HG03520 (cell line): ENCODE data around the gene SYTL4.
A peak's percentile ranks its signal among the peaks of the same experiment; 100 is the strongest.

ENCODE experiments used
- ATAC-seq: cut with Tn5 transposase; IDR thresholded peaks from one replicate; pipeline ENCODE4 v1.9.1; 2021; ENCODE audit warnings: mild to moderate bottlenecking, moderate library complexity; ENCODE audit not compliant: unreplicated experiment

Gene SYTL4

GRCh38 chrX:100695991-100696390, 35.9 kb downstream of the SYTL4 start:
- no peak for ATAC-seq

GRCh38 chrX:100695302-100695701, 36.6 kb downstream of the SYTL4 start:
- no peak for ATAC-seq

GRCh38 chrX:100687546-100687945, 44.4 kb downstream of the SYTL4 start:
- peak; percentile 69 for ATAC-seq

- peak; percentile 32 for ATAC-seq
Measured at GRCh38 chrX:100687128-100687527, 44.8 kb downstream of the SYTL4 start.

GRCh38 chrX:100685997-100686305, 46.0 kb downstream of the SYTL4 start:
- no peak for ATAC-seq

GRCh38 chrX:100685284-100685996, 46.5 kb downstream of the SYTL4 start:
- peak; percentile 76 for ATAC-seq

- ATAC-seq = no peak
Measured at GRCh38 chrX:100682939-100683338, 49.0 kb downstream of the SYTL4 start.

- no peak for ATAC-seq
Measured at GRCh38 chrX:100681599-100681998, 50.3 kb downstream of the SYTL4 start.

GRCh38 chrX:100680756-100681155, 51.2 kb downstream of the SYTL4 start:
- ATAC-seq = no peak

GRCh38 chrX:100677611-100678181, 54.2 kb downstream of the SYTL4 start:
- no peak for ATAC-seq

- no peak for ATAC-seq
Measured at GRCh38 chrX:100674705-100675104, 57.2 kb downstream of the SYTL4 start.

- no peak for ATAC-seq
Measured at GRCh38 chrX:100673397-100673953, 58.4 kb downstream of the SYTL4 start.

- no peak for ATAC-seq
Measured at GRCh38 chrX:100672966-100673365, 59.0 kb downstream of the SYTL4 start.

- ATAC-seq = no peak
Measured at GRCh38 chrX:100663642-100664041, 68.3 kb downstream of the SYTL4 start.

- ATAC-seq = no peak
Measured at GRCh38 chrX:100662796-100663195, 69.1 kb downstream of the SYTL4 start.

GRCh38 chrX:100662170-100662569, 69.8 kb downstream of the SYTL4 start:
- ATAC-seq = no peak

- no peak for ATAC-seq
Measured at GRCh38 chrX:100659431-100660137, 72.3 kb downstream of the SYTL4 start.

- no peak for ATAC-seq
Measured at GRCh38 chrX:100658941-100659381, 73.0 kb downstream of the SYTL4 start.

- ATAC-seq = no peak
Measured at GRCh38 chrX:100654261-100654660, 77.7 kb downstream of the SYTL4 start.

- ATAC-seq = no peak
Measured at GRCh38 chrX:100652266-100652665, 79.7 kb downstream of the SYTL4 start.

- no peak for ATAC-seq
Measured at GRCh38 chrX:100650841-100651240, 81.1 kb downstream of the SYTL4 start.
